Loucy (cell line): ENCODE measurements around the gene NTHL1.

ENCODE experiments used
- EZH2phosphoT487 ChIP-seq: fragments of 200-600 bp; IDR thresholded peaks from 2 replicates; pipeline ENCODE4 v1.6.1; 2018; ENCODE audit warnings: antibody characterized with exemption, mild to moderate bottlenecking, moderate library complexity, borderline replicate concordance
- TF ChIP-seq, protein P1 (sequence below): fragments of 200-600 bp; sonication (generic); conservative IDR thresholded peaks from 2 replicates; pipeline ENCODE4 v1.5.1; 2014; ENCODE audit warnings: mild to moderate bottlenecking, antibody characterized with exemption, low read length

DNA sequence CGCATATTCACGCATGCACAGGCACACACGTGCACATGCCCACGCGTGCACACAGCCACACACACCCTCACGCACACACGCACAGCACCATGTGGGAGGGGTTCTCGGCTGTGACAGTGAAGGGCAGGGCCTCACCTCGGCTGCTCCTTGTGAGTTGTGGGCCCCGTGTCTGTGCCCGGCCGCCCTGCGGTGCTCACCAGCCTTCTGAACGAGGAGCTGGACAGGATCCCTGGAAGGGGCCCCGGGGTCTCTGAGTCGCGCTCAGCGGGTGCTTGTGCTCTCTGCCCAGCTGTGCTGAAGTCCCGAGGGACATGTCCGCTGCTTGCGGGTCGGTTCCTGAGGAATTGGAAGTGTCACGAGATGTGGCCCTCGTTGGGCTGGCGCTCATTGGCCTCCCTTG lies 16.2 kb upstream of the NTHL1 start:
- TF ChIP-seq, protein P1, sequence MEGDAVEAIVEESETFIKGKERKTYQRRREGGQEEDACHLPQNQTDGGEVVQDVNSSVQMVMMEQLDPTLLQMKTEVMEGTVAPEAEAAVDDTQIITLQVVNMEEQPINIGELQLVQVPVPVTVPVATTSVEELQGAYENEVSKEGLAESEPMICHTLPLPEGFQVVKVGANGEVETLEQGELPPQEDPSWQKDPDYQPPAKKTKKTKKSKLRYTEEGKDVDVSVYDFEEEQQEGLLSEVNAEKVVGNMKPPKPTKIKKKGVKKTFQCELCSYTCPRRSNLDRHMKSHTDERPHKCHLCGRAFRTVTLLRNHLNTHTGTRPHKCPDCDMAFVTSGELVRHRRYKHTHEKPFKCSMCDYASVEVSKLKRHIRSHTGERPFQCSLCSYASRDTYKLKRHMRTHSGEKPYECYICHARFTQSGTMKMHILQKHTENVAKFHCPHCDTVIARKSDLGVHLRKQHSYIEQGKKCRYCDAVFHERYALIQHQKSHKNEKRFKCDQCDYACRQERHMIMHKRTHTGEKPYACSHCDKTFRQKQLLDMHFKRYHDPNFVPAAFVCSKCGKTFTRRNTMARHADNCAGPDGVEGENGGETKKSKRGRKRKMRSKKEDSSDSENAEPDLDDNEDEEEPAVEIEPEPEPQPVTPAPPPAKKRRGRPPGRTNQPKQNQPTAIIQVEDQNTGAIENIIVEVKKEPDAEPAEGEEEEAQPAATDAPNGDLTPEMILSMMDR = no peak
- no peak for TF ChIP-seq EZH2phosphoT487
